Activated CD4-positive, alpha-beta T cell treated with anti-CD3 and anti-CD28 coated beads, Interleukin-2, amount 50 U/mL, for 24 hours (primary cell): ENCODE data around the gene ST3GAL5.

Source experiments
- DNase-seq, 2 donors: peaks; one replicate each; pipeline ENCODE4 v3.0.0-alpha.2; 2020; ENCODE audit warnings: low read depth in 1 of 2, low spot score in 1 of 2

The ST3GAL5 gene

DNA sequence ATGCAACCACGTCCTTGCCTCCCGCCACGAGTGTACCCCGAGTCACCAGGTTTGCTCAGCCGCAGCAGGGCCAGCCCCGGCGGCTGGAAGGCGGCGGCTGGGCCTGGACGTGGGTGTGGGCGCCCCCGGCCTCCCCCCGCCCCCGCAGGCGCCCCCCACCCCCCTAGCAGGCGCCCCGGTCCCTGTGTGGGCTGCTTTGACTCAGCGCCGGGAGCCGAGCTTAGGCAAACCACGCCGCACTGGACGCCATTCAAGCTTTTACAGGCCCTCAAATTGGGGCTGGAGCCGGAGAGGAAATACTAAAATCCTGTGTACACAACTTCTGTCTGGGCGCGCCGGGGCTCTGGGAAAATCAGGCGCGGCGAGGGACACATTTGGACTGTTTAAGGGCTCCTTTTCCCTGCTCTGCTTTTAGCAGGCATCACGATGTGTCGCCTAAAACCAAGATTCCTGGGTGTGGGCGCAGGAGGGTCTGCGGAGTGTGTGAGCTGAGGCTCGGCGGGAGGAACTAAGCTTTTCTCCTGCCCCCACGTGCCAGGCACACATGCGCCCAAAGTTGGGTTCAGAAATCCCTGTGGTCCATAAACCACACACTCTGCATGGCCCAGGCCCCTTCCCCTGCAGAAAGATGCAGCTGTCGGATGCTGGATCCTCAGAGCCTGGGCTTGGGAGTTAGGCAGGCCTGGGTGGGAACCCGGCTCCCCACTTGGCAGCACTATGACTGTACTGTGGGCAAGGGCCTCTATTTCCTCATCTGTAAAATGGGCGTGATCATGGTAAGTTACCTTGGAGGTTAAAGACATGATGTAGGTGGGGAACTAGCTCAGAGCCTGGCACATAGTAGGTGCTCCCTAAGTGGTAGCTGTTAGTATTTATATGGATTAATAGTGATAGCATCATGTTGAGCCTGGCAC, 77.4 kb downstream of the ST3GAL5 start:
- DNase-seq, result no peak

DNA sequence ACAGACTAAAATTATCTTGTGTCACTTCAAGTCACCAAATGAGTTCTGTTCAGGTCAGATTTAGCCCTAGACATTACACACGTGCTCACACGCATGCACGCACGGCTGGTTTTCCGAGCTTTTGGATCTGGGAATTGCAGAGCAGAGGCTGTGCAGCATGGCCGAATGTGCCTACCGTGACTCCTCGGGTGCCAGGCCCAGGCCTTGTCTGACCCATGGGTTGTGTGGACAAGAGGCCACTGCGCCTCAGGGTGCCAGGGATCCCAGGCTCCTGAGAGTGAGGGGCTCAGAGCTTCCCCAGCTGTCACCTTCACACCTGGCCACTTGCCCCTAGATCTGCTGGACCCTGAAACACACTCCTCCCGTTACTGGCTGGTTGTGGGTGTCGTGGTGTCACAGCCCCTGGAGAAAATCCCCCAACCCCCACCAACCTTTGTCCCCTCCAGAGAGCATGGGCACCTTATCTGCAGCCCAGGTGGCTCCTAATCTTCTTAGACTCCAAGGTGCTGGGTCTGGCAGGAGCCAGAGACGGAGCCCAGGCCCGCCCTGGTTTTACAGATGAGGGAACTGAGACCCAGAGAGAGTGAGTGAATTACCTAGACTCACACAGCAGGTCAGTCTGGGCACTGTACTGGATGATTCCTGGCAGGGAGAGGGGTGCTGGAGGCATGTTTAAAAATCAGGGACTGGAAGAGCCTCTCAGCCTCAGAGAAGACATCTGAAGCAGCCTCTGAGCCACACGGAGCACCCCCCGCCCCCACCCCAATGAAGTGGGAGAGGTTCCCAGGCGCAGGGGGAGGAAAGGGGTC, 78.2 kb downstream of the ST3GAL5 start:
- DNase-seq, result no peak

DNA sequence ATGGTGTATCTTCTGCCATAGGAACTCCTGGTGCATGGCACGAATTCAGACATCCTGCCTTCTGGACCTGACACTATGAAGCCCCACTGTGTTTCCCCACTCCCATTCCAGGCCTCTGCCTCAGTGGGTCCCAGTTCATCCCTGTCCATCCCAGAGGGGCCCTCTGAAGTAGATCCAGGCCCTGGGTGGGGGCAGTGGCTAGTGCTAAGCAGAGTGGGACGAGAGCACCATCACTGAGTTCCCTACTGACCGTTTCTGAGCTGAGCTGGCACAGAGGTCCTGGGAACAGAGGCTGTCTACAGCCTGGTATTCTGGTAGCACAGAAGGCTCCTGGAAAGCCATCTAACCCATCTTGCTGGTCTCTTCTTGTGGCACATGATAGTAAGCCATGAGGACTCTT, 81.0 kb downstream of the ST3GAL5 start:
- no peak for DNase-seq

DNA sequence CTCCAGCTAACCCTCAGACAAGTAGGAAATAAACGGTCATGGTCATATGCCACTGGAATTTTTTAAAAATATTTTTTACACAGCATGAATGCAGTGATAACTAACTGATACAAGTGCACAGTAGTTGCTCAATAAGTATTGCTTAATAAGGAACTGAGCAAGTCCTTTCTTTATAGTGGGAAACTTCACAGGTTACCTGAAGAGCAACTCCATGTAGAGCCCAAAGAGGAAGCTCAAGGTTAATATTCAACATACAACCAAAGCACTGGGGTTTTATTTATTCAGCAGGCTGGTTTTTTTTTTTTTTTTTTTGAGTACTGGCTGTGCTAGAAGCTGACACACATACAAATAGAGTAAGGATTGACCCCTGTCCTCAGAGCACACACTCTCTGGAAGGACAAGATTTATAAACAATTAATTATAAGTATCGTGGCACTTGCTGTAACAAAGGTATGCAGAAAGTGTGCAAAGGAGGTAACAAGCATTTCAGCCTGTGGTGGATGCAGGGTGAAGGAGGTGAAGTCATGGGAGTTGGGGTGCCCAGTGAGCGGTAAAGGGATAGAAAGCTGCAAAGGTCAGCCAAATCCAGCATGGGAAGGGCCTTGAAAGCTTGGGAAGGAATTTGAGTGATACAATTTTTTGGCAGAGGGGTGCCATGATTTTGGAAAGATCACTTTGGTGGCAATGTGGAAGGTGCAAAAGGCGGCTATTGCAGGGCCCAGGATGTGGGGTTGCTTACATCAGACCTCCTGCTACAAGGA, 82.3 kb downstream of the ST3GAL5 start:
- no peak for DNase-seq

DNA sequence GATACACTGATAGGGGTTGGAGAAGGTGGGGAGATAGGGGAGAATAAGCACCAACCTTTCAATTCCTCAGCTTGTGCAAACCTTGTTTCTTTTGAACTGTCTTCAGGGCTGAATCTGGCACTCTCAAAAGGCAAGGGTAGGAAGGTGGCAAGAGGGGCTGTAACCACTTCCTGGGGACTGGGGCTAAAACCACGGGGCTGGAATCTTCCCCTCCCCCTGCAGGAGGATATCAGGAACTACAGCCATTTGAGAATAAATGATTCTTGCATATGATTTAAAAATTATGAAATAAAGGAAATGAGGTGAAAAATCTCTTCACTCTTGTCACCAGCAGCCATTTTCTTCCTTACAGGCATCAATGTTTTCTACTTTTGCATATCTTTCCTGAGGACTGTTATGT, 84.2 kb downstream of the ST3GAL5 start:
- DNase-seq, result no peak

DNA sequence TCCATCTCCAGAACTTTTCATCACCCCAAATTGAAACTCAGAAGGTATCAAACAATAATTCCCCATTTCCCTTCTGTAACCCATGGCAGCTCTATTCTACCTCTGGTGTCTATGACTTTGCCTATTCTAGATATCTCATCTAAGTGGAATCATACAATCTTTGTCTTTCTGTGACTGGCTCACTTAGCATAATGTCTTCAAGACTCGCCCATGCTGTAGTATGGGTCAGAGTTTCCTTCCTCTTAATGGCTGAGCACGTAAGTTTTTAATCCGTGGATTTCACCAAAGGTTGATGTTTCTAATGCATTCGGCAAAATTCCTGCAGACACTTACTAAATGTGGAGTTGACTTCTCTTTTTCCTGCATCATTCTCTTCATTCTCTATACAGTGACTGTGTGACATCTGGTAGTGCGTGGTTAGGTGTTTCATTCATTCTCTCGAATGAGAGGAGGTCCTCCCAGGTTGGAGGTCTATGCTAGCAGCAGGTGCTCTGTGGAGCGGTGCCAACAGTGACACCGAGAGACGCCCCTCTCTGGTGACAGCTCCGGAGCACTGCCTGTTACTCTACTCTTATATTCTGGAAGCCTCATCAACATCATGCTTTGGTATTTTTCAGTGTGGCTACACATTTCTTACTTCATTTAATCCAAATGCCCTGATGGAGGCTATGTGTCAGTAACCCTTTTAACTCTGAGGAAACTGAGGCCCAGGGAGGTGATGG, 84.9 kb downstream of the ST3GAL5 start:
- DNase-seq, result no peak

DNA sequence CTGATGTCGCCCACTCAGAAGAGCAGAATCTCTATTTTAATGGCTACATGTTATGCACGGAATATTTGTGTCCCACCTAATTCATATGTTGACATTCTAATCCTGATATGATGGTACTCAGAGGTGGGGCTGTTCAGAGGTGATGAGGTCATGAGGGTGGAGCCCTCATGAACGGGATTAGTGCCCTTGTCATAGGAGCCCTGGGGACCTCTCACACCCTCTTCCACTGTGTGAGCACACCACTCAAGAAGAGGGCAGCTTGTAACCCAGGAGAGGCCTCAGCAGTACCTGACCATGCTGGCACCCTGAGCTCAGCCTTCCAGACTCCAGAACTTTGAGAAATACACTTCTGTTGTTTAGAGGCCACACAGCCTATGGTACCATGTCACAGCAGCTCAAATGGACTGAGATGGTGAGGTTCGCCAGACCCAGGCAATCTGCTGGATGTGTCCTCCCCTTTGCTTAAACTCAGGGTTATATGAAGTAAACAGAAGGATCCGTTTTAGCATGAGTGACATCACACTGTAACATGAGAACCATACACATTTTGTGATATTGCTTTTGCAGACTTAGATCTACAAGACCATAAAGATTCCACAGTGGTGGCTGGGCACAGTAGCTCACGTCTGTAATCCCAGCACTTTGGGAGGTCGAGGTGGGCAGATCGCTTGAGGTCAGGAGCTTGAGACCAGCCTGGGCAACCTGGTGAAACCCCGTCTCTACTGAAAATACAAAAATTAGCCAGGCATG, 86.3 kb downstream of the ST3GAL5 start:
- no peak for DNase-seq

DNA sequence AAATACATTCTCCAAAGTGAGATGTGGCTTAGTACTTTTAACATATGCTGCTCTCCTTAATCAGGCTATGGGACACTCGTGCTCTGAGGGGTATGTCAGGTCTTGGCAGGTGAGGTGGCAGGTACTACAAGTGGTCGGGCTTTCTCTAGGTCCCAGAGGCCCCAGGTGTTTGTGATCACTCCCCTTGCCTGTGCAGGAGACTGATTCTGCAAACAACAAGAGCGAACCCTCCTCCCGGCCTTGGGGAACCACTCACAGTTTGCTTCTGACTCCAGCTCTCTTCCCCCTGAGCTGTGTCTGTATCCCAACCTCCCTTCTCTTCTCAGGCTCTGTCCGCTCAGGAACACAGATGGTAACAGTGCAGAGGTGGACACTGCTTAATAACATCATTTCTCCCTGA, 86.9 kb downstream of the ST3GAL5 start:
- DNase-seq, result no peak

DNA sequence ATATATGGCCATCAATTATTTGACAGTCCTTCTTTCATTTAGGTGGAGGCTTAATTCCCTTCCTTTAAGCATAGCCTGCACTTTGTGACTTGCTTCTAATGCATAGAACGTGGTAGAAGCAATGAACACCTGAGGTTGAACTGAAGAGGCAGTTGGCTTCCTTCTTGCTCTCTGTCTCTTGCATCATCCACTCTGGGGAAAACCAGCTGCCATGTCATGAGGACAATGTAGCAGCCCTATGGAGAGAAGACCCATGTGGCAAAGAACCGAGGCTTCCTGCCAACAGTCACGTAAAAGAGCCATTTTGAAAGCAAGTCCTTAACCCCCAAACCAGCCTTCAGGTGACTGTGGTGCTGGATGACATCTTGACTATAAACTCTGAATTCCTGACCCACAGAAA, 88.2 kb downstream of the ST3GAL5 start:
- no peak for DNase-seq

DNA sequence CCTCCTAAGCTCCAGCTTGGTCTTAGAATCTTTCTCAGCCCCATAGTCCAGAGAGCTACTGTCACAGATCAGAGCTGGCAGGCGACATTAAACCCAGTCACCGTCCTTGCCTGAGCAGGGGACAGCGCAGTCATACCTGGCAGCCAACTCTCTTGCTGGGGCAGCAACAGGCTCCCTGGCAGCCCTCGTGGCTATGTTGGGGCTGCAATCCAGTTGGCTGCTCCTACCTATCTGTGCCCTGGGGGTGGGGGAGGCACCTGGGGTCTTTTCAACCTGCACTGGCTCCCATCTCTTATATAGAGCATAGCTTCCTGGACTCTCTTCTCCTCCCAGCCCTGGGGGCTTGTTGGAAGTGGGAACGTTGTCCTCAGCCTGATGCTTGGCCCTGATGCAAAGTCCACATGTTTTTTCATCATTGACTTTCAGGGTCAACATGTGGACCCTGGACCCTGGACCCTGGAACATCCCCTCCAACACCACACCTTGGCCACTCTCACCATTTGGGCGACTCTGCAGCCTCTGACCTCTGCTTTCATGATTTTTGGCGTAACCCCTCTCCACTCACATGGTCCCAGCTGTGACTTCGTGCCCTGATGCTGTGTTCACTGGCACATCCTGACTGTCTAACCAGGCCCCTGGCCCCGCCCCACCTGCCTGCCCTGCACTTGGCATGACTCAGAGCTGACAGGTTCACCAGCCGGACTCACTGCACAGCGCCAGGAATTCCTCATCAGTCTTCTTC, 89.4 kb downstream of the ST3GAL5 start:
- DNase-seq, result no peak

DNA sequence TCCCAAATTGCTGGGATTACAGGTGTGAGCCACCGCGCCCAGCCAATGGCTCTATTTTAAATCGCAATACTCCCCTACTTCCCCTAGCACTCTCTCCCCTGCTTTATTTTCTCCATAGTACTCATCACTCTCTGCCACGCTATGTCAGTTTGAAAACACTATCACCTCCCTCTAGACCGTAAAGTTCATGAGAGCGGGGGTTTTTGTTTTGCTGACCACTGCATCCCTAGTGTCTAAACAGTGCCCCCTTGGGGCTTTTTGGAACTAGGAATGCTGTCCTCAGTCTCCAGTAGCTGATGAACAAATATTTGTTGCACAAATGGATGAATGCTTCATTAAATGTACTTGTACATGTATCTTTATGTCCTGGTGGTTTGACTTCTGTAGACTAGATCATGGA, 90.9 kb downstream of the ST3GAL5 start:
- DNase-seq, result no peak

DNA sequence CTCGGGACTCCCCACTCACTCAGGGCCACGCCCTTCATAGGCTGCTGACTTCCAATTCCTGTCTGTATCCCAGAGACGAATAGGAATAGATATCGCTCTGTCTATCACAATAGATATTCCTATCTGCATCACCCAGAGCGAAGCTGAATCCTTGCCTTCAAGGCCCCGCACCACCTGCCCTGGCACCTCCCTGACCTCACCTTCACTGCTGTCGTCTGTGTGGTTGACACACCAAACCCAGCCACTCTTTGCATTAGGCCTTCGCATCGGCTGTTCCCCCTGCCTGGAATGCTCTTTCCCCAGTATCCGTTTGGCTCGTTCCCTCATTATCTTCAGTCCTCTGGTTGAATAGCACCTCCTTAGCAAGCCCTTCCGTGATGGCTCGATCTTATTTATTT, 91.5 kb downstream of the ST3GAL5 start:
- no peak for DNase-seq

DNA sequence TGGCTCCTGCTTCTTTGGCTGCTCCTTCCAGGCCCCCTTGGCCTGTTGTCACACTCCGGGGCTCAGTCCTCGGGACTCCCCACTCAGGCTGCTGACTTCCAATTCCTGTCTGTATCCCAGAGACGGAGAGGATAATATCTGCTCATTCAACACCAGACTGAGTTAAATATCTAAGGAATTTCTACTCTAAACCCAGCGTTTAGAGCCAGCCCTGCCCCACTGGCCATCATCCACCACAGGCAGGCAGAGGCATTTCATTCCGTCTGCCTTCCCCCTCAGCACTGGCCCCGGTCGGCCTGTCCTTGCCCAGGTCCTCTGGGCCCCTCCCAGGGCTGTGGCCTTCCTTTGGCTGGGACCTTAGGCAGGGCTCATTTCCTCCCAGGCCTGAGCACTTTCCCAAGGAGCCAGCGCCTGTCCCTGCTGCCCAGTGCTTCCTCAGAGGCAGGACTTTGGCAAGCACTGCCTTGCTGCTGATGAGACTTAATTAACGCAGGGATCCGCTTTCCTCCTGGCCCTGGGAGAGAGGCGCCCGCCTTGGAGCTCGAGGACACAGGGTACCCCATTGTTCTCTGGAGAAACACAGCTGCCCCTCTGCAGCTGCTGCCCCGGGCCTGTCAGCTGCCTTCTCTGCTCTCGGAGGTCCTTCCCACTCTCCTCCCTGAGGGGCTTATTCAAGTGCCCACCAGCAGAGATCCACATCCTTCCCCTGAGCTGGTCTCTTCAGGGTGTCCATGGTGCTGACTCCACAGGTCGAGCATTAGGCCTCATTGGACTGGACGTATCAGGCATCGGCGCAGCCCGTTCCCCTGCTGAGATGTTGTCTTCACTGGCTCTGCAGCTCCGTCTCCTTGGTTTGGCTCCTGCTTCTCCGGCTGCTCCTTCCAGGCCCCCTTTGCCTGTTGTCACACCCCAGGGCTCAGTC, 92.2 kb downstream of the ST3GAL5 start:
- DNase-seq, result no peak

DNA sequence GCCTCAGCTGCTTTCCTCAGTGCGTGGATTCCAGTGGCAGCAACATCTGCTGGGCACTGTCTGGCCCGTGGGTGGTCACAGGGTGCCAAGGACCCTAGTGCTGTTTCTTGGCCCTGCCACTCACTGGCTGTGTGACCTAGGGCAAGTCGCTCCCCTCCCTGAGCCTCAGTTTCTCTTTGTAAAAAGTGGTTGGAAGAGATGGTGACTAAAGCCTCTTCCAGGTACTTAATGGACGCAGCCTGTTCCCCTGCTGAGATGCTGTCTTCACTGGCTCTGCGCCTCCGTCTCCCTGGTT, 92.8 kb downstream of the ST3GAL5 start:
- no peak for DNase-seq

DNA sequence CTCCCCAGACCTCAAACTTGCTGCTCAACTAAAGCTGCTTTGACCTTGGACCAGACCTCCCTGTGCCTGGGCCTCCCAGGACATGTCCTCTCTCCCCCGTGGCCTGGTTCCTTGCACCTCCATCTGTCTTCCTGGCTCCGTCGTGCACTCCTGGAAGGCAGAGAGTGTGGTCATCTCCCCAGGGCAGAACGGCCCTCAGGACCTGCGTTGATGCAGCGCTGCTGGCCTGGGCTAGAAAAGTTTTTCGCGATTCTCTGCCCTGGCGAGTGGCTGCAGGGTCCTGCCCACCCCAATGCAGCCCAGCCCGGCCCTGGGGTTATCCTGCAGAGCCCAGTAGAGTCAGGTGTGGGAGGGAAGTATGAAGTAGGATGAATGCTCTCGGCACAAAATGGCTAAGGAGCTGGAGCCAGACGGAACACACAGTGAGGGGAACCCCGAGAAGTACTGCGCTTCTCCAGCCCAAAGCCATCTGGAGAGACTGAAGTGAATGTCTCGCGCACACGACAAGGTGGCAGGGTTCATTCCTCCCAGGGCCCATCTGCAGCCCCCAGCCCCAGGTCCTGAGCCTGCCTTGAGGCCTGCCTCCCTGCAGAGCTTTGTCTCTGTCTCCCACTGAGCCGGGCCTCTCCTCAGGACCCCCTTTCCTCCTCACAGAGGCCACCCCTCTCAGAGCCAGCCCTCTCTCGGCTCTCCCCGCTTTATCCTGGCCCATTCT, 93.3 kb downstream of the ST3GAL5 start:
- no peak for DNase-seq

DNA sequence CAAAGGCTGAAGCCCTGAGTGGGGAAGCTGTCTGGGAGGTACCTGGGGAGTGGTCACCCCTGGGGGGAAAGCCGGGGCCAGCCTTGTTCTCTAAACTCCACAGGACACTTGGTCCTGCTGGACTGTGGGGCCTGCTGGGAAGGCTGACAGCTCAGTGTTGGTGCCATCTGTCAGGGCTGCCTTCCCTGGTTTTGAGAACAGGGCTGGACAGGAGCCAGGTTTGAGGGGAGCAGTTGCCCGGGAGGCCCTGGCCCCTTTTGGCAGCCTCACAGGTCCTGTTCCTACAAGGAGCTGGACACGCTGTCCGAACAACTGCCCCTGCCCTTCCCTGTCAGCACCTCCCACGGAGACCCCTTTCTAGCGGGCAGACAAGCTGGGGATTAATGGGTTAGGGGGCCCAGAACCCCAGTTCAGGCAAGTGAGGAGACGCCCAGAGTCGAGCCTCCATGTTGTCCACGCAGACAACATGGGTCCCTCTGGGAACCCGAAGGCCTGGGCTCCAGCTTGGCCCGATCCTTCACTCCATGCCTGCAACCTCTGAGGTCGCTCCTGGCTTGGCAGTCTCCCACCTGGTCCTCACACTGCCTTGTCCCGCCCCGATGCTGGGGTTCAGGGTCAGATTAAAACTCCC, 94.2 kb downstream of the ST3GAL5 start:
- DNase-seq, result no peak

DNA sequence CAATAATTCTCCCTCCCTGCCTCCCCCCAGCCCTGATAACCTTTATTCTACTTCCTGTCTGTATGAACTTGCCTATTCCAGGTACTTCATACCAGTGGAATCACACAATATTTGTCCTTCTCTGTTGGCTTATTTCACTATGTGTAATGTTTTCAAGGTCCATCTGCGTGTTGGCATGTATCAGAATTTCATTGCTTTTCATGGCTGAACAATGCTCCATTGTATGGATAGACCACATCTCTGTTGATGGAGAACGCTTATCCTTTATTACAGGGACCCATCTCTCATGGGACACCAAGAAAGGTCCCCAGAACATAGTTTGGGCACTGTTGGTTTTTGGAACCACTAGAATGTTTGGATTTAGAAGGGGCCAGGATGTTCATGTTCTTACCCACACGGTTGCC, 94.8 kb downstream of the ST3GAL5 start:
- no peak for DNase-seq

DNA sequence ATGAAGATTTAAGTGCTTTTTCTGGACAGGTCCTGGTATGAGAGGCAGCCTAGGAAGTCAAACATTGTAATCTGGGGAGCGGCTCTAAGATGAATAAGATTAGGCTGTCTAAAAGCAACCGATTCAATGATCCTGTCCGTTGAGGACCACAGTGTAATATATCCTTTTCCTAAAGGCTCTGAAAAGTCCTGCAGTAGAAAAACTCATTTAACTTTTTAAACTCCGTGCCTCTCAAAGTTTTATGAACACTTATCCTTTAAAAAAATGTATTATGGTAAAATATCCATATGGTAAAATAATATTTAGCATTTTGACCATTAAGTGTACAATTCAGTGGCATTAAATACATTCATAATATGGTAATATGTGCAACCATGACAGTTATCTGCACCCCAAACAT, 95.2 kb downstream of the ST3GAL5 start:
- DNase-seq, result no peak
